SJCRH30 (cell line): ENCODE data around the gene RCBTB2. TPM values are rescaled to one million over a fixed set of nuclear protein-coding genes. Genes with fewer than 3 reads are reported as not detected.
"Not testable (repeated sequence)": the region's sequence is repeated elsewhere in the genome, so short reads cannot be mapped to it uniquely, and the experiment has no call there.

Experiments
- DNase-seq, 2 experiments: peaks; one replicate each; pipeline ENCODE4 v3.0.0-alpha.2; 2015 to 2020
- H3K27ac ChIP-seq: fragments of 250-450 bp; sonication (Bioruptor Pico); 2 replicates; pipeline ENCODE4 v1.5.1; 2020; ENCODE audit warnings: mild to moderate bottlenecking, moderate library complexity
- H3K27me3 ChIP-seq: fragments of 250-450 bp; sonication (Bioruptor Pico); 2 replicates; pipeline ENCODE4 v1.5.1; 2020; ENCODE audit warnings: mild to moderate bottlenecking, moderate library complexity
- H3K36me3 ChIP-seq: fragments of 250-450 bp; sonication (Bioruptor Pico); 2 replicates; pipeline ENCODE4 v1.5.1; 2020; ENCODE audit warnings: mild to moderate bottlenecking, moderate library complexity
- H3K4me1 ChIP-seq: fragments of 250-450 bp; sonication (Bioruptor Pico); 2 replicates; pipeline ENCODE4 v1.5.1; 2020; ENCODE audit warnings: mild to moderate bottlenecking, moderate library complexity
- H3K4me3 ChIP-seq: fragments of 250-450 bp; sonication (Bioruptor Pico); 2 replicates; pipeline ENCODE4 v1.5.1; 2020; ENCODE audit warnings: mild to moderate bottlenecking, moderate library complexity
- H3K9me3 ChIP-seq: fragments of 250-450 bp; sonication (Bioruptor Pico); replicated peaks from 2 replicates; pipeline ENCODE4 v1.5.1; 2020; ENCODE audit warnings: mild to moderate bottlenecking, moderate library complexity
- total RNA-seq: library from RNA; depleted of rRNA; stranded (reverse); fragments of >200 nt; shearing (Covaris generic); gene quantifications from 2 replicates; pipeline ENCODE4 v1.2.3, GENCODE V29; 2014

Gene RCBTB2
- total RNA-seq, 1 experiment from 2014 or later = 5.1 TPM

- no peaks in the 10 kb centered on the region for H3K27me3 ChIP-seq
- no peak overlapping the region for H3K4me3 ChIP-seq
- no peaks in the 10 kb centered on the region for H3K4me1 ChIP-seq
- H3K27ac ChIP-seq = no peak overlapping the region
- DNase-seq = no peak
- H3K36me3 ChIP-seq = peaks cover 11% of the 10 kb centered on the region; the same call in 1 of the 2 replicates
- H3K9me3 ChIP-seq = no peaks in the 10 kb centered on the region
Observed at GRCh38 chr13:48486362-48486761, 46.5 kb downstream of the RCBTB2 start.

DNA sequence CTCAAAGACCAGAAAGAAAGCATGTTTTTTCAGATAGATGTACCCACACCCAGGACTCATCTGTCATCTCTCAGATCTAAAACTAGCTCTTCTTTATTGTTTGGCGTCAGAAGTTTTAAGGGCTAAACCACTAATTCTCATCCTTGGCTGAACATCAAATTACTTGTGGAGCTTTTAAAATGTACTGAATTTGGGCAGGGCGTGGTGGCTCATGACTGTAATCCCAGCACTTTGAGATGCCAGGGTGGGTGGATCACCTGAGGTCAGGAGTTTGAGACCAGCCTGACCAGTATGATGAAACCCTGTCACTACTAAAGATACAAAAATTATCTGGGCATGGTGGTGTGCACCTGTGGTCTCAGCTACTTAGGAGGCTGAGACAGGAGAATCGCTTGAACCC is 47.4 kb downstream of the RCBTB2 start:
- Histone ChIP-seq H3K36me3 (peaks cover 11% of the 10 kb centered on the region; the same call in 1 of the 2 replicates), H3K27ac (no peak overlapping the region), H3K27me3 (no peaks in the 10 kb centered on the region), H3K4me1 (no peaks in the 10 kb centered on the region), H3K9me3 (no peaks in the 10 kb centered on the region), H3K4me3 (no peak overlapping the region)
- no peak for DNase-seq

DNA sequence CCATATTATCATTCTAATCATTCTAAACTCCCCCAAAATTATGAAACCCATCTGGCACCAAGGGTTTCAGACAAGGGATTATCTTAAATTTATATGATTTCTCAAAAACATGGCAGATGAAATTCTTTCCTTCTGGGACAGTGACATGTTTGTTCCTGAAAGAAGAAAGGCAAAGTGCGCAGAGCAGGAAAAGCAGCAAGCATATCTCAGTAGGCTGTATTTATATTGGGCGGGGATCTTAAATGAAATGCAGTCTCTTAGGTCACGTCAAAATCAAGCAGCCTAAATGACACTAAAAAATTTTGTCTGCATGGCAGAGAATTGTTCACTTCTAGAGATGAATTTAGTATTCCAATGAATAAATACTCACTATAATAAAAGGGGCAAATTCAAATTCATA is 49.3 kb downstream of the RCBTB2 start:
- no peaks in the 10 kb centered on the region for H3K4me1 ChIP-seq
- H3K27me3 ChIP-seq = no peaks in the 10 kb centered on the region
- no peak for DNase-seq

DNA sequence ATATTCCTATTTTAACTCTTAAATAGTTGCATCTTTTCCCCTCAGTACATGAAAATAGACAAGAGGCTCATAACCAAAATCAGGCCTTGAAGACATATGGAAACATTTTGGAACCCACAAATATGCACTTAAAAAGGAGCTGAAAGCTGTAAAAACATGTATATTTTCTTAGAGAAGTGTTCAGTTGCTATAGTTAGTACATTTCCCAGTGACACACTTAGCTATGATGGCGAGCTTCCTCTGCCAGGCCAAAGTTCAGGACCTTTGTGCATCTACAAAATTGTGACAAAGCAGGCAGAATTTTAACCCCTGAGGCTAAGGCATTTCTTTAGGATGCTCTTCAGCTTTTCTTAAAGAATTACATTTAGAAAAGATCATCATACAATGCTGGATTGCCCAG is 54.5 kb downstream of the RCBTB2 start:
- no peak overlapping the region for H3K4me3 ChIP-seq
- H3K9me3 ChIP-seq = no peaks in the 10 kb centered on the region; the same call in 1 of the 2 replicates
- DNase-seq = no peak
- no peak overlapping the region for H3K27ac ChIP-seq
- no peaks in the 10 kb centered on the region for H3K27me3 ChIP-seq
- no peaks in the 10 kb centered on the region for H3K4me1 ChIP-seq
- H3K36me3 ChIP-seq = peaks cover 11% of the 10 kb centered on the region; the same call in 1 of the 2 replicates

More for the DNA sequence above, 49.3 kb downstream of the RCBTB2 start:
- peaks cover 14% of the 10 kb centered on the region; the same call in 1 of the 2 replicates for H3K36me3 ChIP-seq
- H3K9me3 ChIP-seq = no peaks in the 10 kb centered on the region
- H3K4me3 ChIP-seq = no peak overlapping the region
- H3K27ac ChIP-seq = no peak overlapping the region

DNA sequence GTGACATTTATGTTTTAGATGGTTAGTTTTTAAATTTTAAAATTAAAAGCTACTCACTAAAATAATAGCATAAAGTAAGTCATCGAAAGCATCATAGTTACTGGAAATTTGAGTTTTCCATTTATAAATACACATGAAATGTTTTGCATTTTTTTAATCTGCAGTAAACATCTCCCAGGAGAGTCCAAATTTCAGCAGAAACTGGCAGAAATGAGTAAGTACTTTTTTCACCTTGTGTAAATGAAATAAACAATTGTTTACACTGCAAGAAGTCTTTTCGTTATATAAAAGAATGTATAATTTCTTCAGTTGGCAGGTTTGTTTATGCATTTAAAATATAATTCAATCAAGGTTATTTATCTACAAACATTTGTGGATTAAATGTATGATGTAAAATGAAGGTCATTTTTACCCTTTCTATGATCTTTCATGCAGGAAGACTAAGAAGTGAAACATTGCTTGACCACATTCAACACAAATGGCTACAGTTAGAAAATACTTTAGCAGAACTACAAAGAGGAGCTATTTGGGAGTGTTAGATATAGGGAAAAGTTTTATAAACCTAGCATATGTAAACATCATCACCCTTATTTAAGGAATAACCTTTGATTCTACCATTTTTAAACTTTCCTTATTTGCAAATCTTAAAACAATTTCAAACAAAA is 55.6 kb downstream of the RCBTB2 start:
- Histone ChIP-seq H3K27me3 (no peaks in the 10 kb centered on the region), H3K4me1 (no peaks in the 10 kb centered on the region), H3K4me3 (no peak overlapping the region), H3K9me3 (no peaks in the 10 kb centered on the region; the same call in 1 of the 2 replicates), H3K27ac (no peak overlapping the region), H3K36me3 (peaks cover 11% of the 10 kb centered on the region; the same call in 1 of the 2 replicates)
- DNase-seq = no peak

DNA sequence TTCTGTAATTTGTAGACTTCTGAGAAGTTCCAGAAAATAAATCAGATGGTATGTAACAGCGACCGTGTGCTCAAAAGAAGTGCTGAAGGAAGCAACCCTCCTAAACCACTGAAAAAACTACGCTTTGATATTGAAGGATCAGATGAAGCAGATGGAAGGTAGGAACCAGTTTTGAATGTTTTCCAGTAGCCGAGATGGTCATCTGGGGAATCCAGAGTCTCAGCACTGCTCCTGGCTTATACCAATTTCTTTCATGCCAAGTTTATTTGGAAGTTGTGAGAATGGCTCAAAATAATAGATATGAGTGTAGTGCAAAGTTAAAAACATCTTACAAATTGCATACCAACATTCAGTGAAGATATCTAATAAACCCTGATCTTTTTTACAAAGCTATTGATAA is 56.2 kb downstream of the RCBTB2 start:
- peaks cover 11% of the 10 kb centered on the region; the same call in 1 of the 2 replicates for H3K36me3 ChIP-seq
- no peaks in the 10 kb centered on the region; the same call in 1 of the 2 replicates for H3K9me3 ChIP-seq
- no peak for DNase-seq
- no peaks in the 10 kb centered on the region for H3K4me1 ChIP-seq
- H3K27ac ChIP-seq = no peak overlapping the region
- no peaks in the 10 kb centered on the region for H3K27me3 ChIP-seq
- no peak overlapping the region for H3K4me3 ChIP-seq

- H3K4me1 ChIP-seq = no peaks in the 10 kb centered on the region
- no peak for DNase-seq
- H3K27me3 ChIP-seq = no peaks in the 10 kb centered on the region
- H3K9me3 ChIP-seq = no peaks in the 10 kb centered on the region; the same call in 1 of the 2 replicates
- H3K27ac ChIP-seq = no peak overlapping the region
- peaks cover 13% of the 10 kb centered on the region; the same call in 1 of the 2 replicates for H3K36me3 ChIP-seq
- H3K4me3 ChIP-seq = no peak overlapping the region
Observed at GRCh38 chr13:48476215-48476614, 56.7 kb downstream of the RCBTB2 start.

- Histone ChIP-seq H3K4me3 (no peak overlapping the region), H3K9me3 (no peaks in the 10 kb centered on the region; the same call in 1 of the 2 replicates), H3K4me1 (no peaks in the 10 kb centered on the region), H3K36me3 (peaks cover 13% of the 10 kb centered on the region; the same call in 1 of the 2 replicates), H3K27me3 (no peaks in the 10 kb centered on the region), H3K27ac (no peak overlapping the region)
- DNase-seq = no peak
Observed at GRCh38 chr13:48475230-48475629, 57.6 kb downstream of the RCBTB2 start.

DNA sequence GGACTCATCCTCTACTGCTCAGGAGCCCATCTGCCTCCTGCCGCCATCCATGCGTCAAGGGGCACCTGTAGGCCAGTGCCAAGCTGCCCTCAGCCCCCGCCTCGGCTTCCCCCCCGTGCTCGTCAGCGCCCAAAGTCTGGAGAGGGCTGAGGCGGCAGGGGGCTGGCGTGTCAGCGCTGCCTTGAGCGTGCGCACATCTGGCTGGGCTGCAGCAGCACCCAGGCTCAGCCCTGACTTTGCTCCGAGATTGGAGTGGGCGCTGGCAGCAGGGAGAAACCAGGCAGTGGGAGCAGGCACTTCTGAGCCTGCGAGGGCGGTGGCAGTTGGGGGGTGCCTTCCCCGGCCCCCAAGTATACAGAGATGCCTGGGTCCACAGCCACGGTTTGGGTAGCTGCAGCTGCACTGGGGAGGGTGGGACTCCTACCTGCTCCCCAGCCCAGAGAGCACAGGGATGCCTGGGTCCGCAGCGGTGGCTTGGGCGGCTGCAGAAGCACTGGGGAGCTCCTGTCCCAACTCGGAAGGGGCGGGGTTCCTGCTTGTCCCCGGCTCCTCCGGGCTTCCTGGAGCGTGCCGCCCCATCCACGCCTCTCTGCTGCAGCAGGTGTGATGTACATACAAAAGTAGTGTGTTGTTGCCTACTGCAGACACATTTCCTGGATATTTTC is 75.2 kb downstream of the RCBTB2 start:
- no peaks in the 10 kb centered on the region for H3K9me3 ChIP-seq
- peaks cover 18% of the 10 kb centered on the region for H3K36me3 ChIP-seq
- no peak for DNase-seq
- no peak overlapping the region for H3K27ac ChIP-seq
- no peak overlapping the region for H3K4me3 ChIP-seq
- no peaks in the 10 kb centered on the region for H3K4me1 ChIP-seq
- no peaks in the 10 kb centered on the region for H3K27me3 ChIP-seq

DNA sequence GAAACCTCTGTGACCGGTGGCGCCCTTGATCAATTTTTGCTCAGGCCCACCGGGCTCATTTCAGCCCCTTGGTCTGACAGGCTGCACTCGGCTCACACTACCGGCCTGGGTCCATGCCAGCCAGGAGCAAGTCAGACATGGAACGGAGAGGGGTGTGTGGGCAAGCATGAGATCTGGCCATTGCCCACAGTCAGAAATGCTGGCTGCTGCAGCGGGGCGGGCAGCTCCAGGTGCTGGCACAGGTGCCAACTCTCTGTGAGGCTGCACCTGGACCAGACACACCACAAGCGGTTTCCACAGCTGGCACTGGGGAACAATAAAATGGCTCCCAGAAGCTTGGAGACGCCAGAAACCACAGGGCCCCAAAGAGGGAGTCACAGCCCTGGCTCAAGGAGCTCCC is 76.3 kb downstream of the RCBTB2 start:
- Histone ChIP-seq H3K4me3 (no peak overlapping the region), H3K27ac (no peak overlapping the region), H3K36me3 (peaks cover 21% of the 10 kb centered on the region), H3K4me1 (no peaks in the 10 kb centered on the region), H3K27me3 (no peaks in the 10 kb centered on the region), H3K9me3 (no peaks in the 10 kb centered on the region)
- no peak for DNase-seq

DNA sequence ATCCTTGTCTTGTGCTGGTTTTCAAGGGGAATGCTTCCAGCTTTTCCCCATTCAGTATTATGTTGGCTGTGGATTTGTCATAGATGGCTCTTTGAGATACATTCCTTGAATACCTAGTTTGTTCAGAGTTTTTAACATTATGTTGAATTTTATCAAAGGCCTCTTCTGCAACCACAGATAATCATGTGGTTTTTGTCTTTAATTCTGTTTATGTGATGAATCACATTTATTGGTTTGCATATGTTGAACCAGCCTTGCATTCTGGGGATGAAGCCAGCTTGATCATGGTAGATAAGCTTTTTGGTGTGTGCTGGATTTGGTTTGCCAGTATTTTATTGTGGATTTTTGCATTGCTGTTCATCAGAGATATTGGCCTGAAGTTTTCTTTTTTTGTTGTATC is 81.7 kb downstream of the RCBTB2 start:
- not testable (repeated sequence) for H3K4me1 ChIP-seq, H3K4me3 ChIP-seq, DNase-seq, H3K9me3 ChIP-seq, H3K27ac ChIP-seq, H3K27me3 ChIP-seq
- peaks cover 12% of the 10 kb centered on the region for H3K36me3 ChIP-seq

GRCh38 chr13:48449656-48450055 is 83.2 kb downstream of the RCBTB2 start:
- Histone ChIP-seq H3K4me3 (no peak overlapping the region), H3K9me3 (no peaks in the 10 kb centered on the region), H3K27ac (no peak overlapping the region), H3K36me3 (peaks cover 16% of the 10 kb centered on the region), H3K27me3 (no peaks in the 10 kb centered on the region), H3K4me1 (no peaks in the 10 kb centered on the region; the same call in 1 of the 2 replicates)
- no peak for DNase-seq

GRCh38 chr13:48448959-48449614 is 83.8 kb downstream of the RCBTB2 start:
- DNase-seq = no peak
- H3K27ac ChIP-seq = no peak overlapping the region

GRCh38 chr13:48448285-48448958 is 84.5 kb downstream of the RCBTB2 start:
- H3K27me3 ChIP-seq = no peaks in the 10 kb centered on the region
- no peak for DNase-seq
- H3K27ac ChIP-seq = no peak overlapping the region
- H3K9me3 ChIP-seq = no peaks in the 10 kb centered on the region
- H3K4me3 ChIP-seq = no peak overlapping the region
- H3K36me3 ChIP-seq = peaks cover 11% of the 10 kb centered on the region; the same call in 1 of the 2 replicates
- no peaks in the 10 kb centered on the region; the same call in 1 of the 2 replicates for H3K4me1 ChIP-seq

More at GRCh38 chr13:48448959-48449614, 83.8 kb downstream of the RCBTB2 start:
- H3K4me1 ChIP-seq = no peaks in the 10 kb centered on the region; the same call in 1 of the 2 replicates
- no peaks in the 10 kb centered on the region for H3K27me3 ChIP-seq
- H3K36me3 ChIP-seq = peaks cover 16% of the 10 kb centered on the region
- no peak overlapping the region for H3K4me3 ChIP-seq
- H3K9me3 ChIP-seq = no peaks in the 10 kb centered on the region
